OCI-LY7 (cell line): ENCODE results near the gene SLC66A1. TPM values are rescaled to one million over a fixed set of nuclear protein-coding genes. Genes with fewer than 3 reads are reported as not detected.
A peak's percentile ranks its signal among the peaks of the same experiment; 100 is the strongest.
"Not testable (repeated sequence)": the region's sequence is repeated elsewhere in the genome, so short reads cannot be mapped to it uniquely, and the experiment has no call there.

Experiments
- BruUV-seq: library from RNA; stranded (reverse); fragments of 400-500 nt; replicated peaks from 2 replicates; lab custom pipeline; 2021; lab: Mats Ljungman, UMichigan
- CTCF ChIA-PET: fragments of 300-600 bp; sonication (Branson Sonifier 250); formaldehyde crosslinking; loops from one replicate; lab custom pipeline; 2022; ENCODE audit warnings: antibody characterized with exemption; ENCODE audit not compliant: unreplicated experiment; lab: Charles Lee
- POLR2A ChIA-PET: fragments of 300-600 bp; sonication (Branson Sonifier 250); formaldehyde crosslinking; loops from one replicate; lab custom pipeline; 2022; ENCODE audit warnings: antibody characterized with exemption; lab: Charles Lee
- DNase-seq: peaks from one replicate; pipeline ENCODE4 v3.0.0-alpha.2; 2015; ENCODE audit warnings: low spot score
- H2AFZ ChIP-seq: fragments of 200-600 bp; sonication (generic), shearing (Covaris generic); 2 replicates; pipeline ENCODE4 v1.6.1; 2014; ENCODE audit warnings: mild to moderate bottlenecking, antibody characterized with exemption, low read length, moderate library complexity
- H3K27ac ChIP-seq: fragments of 200-600 bp; sonication (generic); 2 replicates; pipeline ENCODE4 v1.5.1; 2014; ENCODE audit warnings: mixed run types, low read depth, mild to moderate bottlenecking, moderate library complexity, low read length, inconsistent platforms; ENCODE audit not compliant: poor library complexity, severe bottlenecking
- H3K36me3 ChIP-seq: fragments of 200-600 bp; sonication (generic); 2 replicates; pipeline ENCODE4 v1.6.1; 2014; ENCODE audit warnings: mild to moderate bottlenecking, antibody characterized with exemption, low read length, moderate library complexity, mixed read lengths; ENCODE audit not compliant: insufficient read depth
- H3K4me1 ChIP-seq: fragments of 200-600 bp; sonication (generic); 2 replicates; pipeline ENCODE4 v1.5.1; 2014; ENCODE audit warnings: mild to moderate bottlenecking, low read length; ENCODE audit not compliant: insufficient read depth, poor library complexity, severe bottlenecking
- H3K4me2 ChIP-seq: fragments of 200-600 bp; sonication (generic); 2 replicates; pipeline ENCODE4 v1.6.1; 2014; ENCODE audit warnings: mild to moderate bottlenecking, low read length
- H3K4me3 ChIP-seq: fragments of 200-600 bp; sonication (generic); 2 replicates; pipeline ENCODE4 v1.5.1; 2014; ENCODE audit warnings: mild to moderate bottlenecking, low read depth, low read length; ENCODE audit not compliant: poor library complexity, severe bottlenecking
- H3K79me2 ChIP-seq: fragments of 200-600 bp; sonication (generic); 2 replicates; pipeline ENCODE4 v1.6.1; 2016; ENCODE audit warnings: low read depth, mild to moderate bottlenecking, low read length, moderate library complexity, mixed read lengths; ENCODE audit not compliant: insufficient read depth
- H3K9me2 ChIP-seq: fragments of 200-600 bp; sonication (generic); 2 replicates; pipeline ENCODE4 v1.6.1; 2016; ENCODE audit warnings: mild to moderate bottlenecking, low read length, mixed read lengths; ENCODE audit not compliant: insufficient read depth
- H3K9me3 ChIP-seq: fragments of 200-600 bp; sonication (generic); 2 replicates; pipeline ENCODE4 v1.6.1; 2014; ENCODE audit warnings: mild to moderate bottlenecking, mixed run types, low read length, mixed read lengths
- H4K20me1 ChIP-seq: fragments of 200-600 bp; sonication (generic); 2 replicates; pipeline ENCODE4 v1.6.1; 2014; ENCODE audit warnings: mild to moderate bottlenecking, antibody characterized with exemption, low read length, moderate library complexity, mixed read lengths; ENCODE audit not compliant: insufficient read depth
- EZH2phosphoT487 ChIP-seq: fragments of 200-600 bp; sonication (generic); IDR thresholded peaks from 2 replicates; pipeline ENCODE4 v1.6.1; 2018; ENCODE audit warnings: low read depth, borderline replicate concordance, mild to moderate bottlenecking, mixed run types, antibody characterized with exemption, low read length, moderate library complexity, mixed read lengths
- intact Hi-C: fragments of 100-400 bp; cut with micrococcal nuclease; formaldehyde crosslinking; loops from one replicate; pipeline ENCODE4 v1.10.0; 2022; ENCODE audit not compliant: unreplicated experiment
- total RNA-seq, 2 experiments: library from RNA; depleted of rRNA in 1 of 2; stranded (reverse); fragments of >200 nt in 1 of 2; shearing (Covaris generic) in 1 of 2; gene quantifications; 2 replicates each; pipeline ENCODE4 v1.2.3, GENCODE V29; 2014 to 2022
- TF ChIP-seq, protein P1 (sequence below): fragments of 200-600 bp; sonication (generic); conservative IDR thresholded peaks from 2 replicates; pipeline ENCODE4 v1.5.1; 2014; ENCODE audit warnings: mild to moderate bottlenecking, antibody characterized with exemption, low read length, moderate library complexity, mixed read lengths

SLC66A1 gene
- total RNA-seq, 2 experiments from 2014 or later: 14.9 to 21.0 TPM

DNA sequence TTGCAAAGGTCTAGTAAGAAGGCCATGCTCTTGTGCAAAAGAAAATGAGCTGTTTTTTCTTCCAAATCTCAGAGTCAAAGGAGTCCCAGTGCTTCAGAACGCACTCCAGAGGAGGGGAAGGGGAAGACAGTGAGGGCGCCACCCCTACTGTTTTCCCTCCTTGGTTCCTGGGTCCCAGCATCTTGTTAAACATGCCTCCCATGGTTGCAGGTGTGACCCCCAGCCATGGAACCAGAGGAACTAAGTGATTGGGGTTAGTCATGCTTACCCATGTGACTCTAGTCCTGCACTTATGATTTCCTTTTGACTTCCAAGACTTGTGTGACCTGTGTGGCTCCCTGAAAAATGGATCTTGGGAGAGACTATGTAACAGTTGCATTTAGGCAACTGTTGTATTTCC is 17.5 kb upstream of the SLC66A1 start:
- Histone ChIP-seq H3K79me2 (no peaks in the 10 kb centered on the region), H3K4me2 (no peak overlapping the region), H3K27ac (no peak overlapping the region), H3K36me3 (no peaks in the 10 kb centered on the region; the same call in 1 of the 2 replicates), H3K9me2 (no peaks in the 10 kb centered on the region), H3K4me1 (no peaks in the 10 kb centered on the region), H4K20me1 (no peaks in the 10 kb centered on the region), H3K9me3 (peaks cover 28% of the 10 kb centered on the region), H2AFZ (no peak overlapping the region), H3K4me3 (no peak overlapping the region)
- no peak for DNase-seq
- POLR2A ChIA-PET: no interaction called here
- no peak for TF ChIP-seq EZH2phosphoT487
- TF ChIP-seq, protein P1, sequence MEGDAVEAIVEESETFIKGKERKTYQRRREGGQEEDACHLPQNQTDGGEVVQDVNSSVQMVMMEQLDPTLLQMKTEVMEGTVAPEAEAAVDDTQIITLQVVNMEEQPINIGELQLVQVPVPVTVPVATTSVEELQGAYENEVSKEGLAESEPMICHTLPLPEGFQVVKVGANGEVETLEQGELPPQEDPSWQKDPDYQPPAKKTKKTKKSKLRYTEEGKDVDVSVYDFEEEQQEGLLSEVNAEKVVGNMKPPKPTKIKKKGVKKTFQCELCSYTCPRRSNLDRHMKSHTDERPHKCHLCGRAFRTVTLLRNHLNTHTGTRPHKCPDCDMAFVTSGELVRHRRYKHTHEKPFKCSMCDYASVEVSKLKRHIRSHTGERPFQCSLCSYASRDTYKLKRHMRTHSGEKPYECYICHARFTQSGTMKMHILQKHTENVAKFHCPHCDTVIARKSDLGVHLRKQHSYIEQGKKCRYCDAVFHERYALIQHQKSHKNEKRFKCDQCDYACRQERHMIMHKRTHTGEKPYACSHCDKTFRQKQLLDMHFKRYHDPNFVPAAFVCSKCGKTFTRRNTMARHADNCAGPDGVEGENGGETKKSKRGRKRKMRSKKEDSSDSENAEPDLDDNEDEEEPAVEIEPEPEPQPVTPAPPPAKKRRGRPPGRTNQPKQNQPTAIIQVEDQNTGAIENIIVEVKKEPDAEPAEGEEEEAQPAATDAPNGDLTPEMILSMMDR: no peak
- TSS peak; percentile 11 for BruUV-seq
- intact Hi-C loops: no loop called here
- CTCF ChIA-PET: no interaction called here

GRCh38 chr1:19300211-19300610 is 11.9 kb upstream of the SLC66A1 start:
- Histone ChIP-seq H4K20me1 (no peaks in the 10 kb centered on the region), H3K4me3 (no peak overlapping the region), H3K36me3 (peaks cover 30% of the 10 kb centered on the region), H3K9me2 (no peaks in the 10 kb centered on the region), H3K4me2 (no peak overlapping the region), H2AFZ (no peak overlapping the region), H3K27ac (no peak overlapping the region), H3K9me3 (peaks cover 4% of the 10 kb centered on the region), H3K79me2 (no peaks in the 10 kb centered on the region), H3K4me1 (no peaks in the 10 kb centered on the region)
- CTCF ChIA-PET: no interaction called here
- DNase-seq: no peak
- POLR2A ChIA-PET: no interaction called here
- intact Hi-C loops: no loop called here
- BruUV-seq: no TSS peak
- TF ChIP-seq EZH2phosphoT487: no peak
- TF ChIP-seq, protein P1: no peak

DNA sequence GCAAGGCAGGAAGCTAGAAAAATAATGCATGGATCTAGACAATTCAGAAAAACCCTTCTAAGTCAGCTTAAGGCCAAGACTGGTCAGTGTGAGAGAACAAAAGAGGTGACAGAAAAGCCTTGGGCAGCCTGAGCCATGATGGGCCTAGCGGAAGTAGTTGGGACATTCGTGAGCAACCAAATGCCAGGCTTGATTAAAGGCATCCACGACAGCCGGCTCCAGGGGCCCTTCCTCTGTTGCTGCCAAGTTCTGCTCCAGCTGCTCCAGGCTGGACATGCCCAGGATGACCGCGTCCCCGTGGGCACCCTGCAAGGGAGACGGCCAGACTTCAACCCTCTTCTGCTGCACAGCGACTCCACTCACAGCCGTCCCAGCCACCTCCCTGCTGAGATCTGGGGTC is 8.0 kb upstream of the SLC66A1 start:
- H3K79me2 ChIP-seq, H3K9me3 ChIP-seq, H4K20me1 ChIP-seq, H2AFZ ChIP-seq, CTCF ChIA-PET, intact Hi-C loops, H3K4me3 ChIP-seq, H3K4me1 ChIP-seq, DNase-seq, POLR2A ChIA-PET, H3K9me2 ChIP-seq, BruUV-seq, H3K4me2 ChIP-seq, H3K27ac ChIP-seq: not testable (repeated sequence)
- peaks cover 53% of the 10 kb centered on the region for H3K36me3 ChIP-seq
